Nephron (organoid): ENCODE results near the gene EZR.
A peak's percentile ranks its signal among the peaks of the same experiment; 100 is the strongest.

ENCODE experiments used
- H3K27ac Mint-ChIP-seq, 3 experiments: 2 replicates each; pipeline ENCODE4 v1.8.0; 2020; ENCODE audit warnings: mixed read lengths in 3 of 3, mild to moderate bottlenecking in 2 of 3, moderate library complexity in 1 of 3
- H3K27me3 Mint-ChIP-seq: 2 replicates; pipeline ENCODE4 v1.8.0; 2021; ENCODE audit warnings: low read depth, mild to moderate bottlenecking, moderate library complexity, mixed read lengths
- H3K36me3 Mint-ChIP-seq: 2 replicates; pipeline ENCODE4 v1.8.0; 2020; ENCODE audit warnings: low read depth, mixed read lengths
- H3K4me1 Mint-ChIP-seq: 2 replicates; pipeline ENCODE4 v1.8.0; 2020; ENCODE audit warnings: mixed read lengths
- H3K4me3 Mint-ChIP-seq, 3 experiments: 2 replicates each; pipeline ENCODE4 v1.8.0; 2020; ENCODE audit warnings: mild to moderate bottlenecking in 3 of 3, mixed read lengths in 3 of 3, moderate library complexity in 2 of 3
- H3K9me3 Mint-ChIP-seq: 2 replicates; pipeline ENCODE4 v1.8.0; 2020; ENCODE audit warnings: mixed read lengths
- TF ChIP-seq, protein P1 (sequence below), 3 experiments: fragments of 200-600 bp; sonication (generic); IDR thresholded peaks; one replicate each; pipeline ENCODE4 v1.5.0; 2021; ENCODE audit warnings: antibody characterized with exemption in 3 of 3; ENCODE audit not compliant: unreplicated experiment in 3 of 3

The EZR gene

DNA sequence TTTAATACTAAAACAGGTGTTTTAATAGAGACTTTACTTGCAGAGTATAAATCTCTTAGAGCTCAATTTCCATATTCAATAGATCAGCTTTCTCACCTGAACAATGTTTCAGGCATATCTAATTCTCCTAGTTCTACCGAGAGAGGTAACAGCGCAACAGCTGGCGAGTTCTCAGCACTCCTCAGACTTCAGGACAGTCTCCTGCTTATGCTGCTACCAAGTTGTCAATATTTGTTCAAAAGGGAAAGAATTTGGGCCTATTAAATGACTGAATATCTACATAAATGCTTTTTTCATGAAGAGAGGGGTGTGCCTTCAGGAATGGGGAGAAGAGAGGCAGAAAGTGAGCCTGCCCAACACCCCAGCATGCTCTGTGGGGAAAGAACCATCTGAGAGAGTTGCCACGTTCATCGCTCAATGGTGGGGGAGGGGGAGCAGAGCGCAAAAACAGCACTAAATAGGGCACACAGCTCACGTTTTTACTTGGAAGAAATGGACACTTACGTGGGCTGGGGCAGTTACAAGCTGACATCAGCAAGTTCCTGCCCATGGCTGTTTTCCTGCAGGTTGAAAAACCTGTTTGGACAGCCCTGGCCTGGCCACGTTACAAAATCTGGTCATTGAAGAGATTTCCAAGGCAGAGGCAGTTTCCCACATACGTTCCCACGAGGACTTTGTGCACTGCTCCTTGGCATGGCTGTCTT is 38.0 kb downstream of the EZR start:
- H3K27me3 Mint-ChIP-seq: no peaks in the 10 kb centered on the region
- peak overlapping the region; percentile 50 to 81 (median 51) for H3K27ac Mint-ChIP-seq
- peaks cover 71% of the 10 kb centered on the region for H3K36me3 Mint-ChIP-seq
- H3K4me3 Mint-ChIP-seq: no peak overlapping the region
- TF ChIP-seq, protein P1, sequence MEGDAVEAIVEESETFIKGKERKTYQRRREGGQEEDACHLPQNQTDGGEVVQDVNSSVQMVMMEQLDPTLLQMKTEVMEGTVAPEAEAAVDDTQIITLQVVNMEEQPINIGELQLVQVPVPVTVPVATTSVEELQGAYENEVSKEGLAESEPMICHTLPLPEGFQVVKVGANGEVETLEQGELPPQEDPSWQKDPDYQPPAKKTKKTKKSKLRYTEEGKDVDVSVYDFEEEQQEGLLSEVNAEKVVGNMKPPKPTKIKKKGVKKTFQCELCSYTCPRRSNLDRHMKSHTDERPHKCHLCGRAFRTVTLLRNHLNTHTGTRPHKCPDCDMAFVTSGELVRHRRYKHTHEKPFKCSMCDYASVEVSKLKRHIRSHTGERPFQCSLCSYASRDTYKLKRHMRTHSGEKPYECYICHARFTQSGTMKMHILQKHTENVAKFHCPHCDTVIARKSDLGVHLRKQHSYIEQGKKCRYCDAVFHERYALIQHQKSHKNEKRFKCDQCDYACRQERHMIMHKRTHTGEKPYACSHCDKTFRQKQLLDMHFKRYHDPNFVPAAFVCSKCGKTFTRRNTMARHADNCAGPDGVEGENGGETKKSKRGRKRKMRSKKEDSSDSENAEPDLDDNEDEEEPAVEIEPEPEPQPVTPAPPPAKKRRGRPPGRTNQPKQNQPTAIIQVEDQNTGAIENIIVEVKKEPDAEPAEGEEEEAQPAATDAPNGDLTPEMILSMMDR (IDR thresholded peaks at IDR 0.05; ENCODE audit: unreplicated experiment in 3 of 3): no peak
- peaks cover 7% of the 10 kb centered on the region for H3K4me1 Mint-ChIP-seq
- H3K9me3 Mint-ChIP-seq: no peaks in the 10 kb centered on the region

DNA sequence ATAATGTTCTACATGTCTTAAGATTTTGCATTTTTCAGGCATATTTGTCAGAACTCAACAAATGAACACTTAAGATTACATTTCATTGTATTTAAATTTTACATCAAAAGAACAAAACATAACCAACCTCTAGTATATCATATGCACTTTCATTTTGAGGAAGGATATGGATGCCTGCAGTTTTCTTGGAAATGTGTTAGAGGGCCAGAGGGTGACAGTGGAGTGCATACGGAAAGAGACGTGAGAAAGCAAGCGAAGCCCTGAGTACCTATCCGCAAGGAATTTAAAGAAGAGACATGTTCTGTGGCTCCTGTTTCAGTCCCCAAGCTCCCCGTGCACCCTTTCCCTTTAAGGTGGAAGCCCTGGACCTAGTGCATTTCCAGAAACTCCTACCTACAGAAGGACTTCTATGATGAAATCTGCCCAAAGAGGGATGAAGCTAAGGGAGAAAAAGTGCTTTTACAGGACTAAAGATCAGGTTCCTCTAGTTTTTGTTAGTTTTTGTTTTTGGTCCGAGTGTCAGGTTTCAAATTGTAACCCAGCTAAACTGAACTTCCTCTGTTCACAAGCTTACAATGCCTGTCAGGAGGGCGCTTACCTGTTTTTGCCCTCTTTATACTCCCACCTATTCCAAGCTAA is 38.8 kb downstream of the EZR start:
- H3K4me3 Mint-ChIP-seq: no peak overlapping the region

DNA sequence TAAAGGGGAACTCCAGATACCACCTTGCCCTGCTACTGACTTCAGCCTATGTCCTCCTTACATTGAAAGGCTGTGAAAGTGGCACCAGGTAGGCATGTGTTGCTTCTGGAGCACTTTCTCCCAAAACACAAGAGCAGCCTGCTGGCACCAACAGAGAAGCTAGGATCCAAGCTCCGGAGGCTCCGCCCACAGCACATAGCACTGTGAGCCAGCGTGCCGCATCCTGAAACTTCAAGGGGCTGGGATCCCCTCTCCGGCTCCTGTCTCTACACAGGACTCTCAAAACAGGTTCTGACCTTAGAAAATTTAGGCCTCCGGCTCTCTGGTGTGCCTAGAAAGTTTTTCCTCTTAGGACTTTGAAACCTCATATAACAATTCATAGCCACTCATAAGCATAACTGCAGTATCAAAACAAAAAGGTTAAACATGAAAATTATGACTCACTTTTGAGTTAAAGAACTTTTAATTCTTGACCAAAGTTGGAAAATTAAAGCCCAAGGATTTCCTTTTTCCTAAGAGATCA is 41.1 kb downstream of the EZR start:
- Mint-ChIP-seq H3K4me3 (no peak overlapping the region), H3K9me3 (no peaks in the 10 kb centered on the region), H3K27ac (no peak overlapping the region), H3K4me1 (peaks cover 24% of the 10 kb centered on the region), H3K27me3 (no peaks in the 10 kb centered on the region), H3K36me3 (peaks cover 68% of the 10 kb centered on the region)
- TF ChIP-seq, protein P1 (IDR thresholded peaks at IDR 0.05; ENCODE audit: unreplicated experiment in 3 of 3): no peak

More for the DNA sequence above, 38.8 kb downstream of the EZR start:
- Mint-ChIP-seq H3K9me3 (no peaks in the 10 kb centered on the region), H3K27me3 (no peaks in the 10 kb centered on the region), H3K4me1 (peaks cover 7% of the 10 kb centered on the region), H3K36me3 (peaks cover 77% of the 10 kb centered on the region), H3K27ac (peak overlapping the region; percentile 50 to 81 (median 51))
- TF ChIP-seq, protein P1 (IDR thresholded peaks at IDR 0.05; ENCODE audit: unreplicated experiment in 3 of 3): no peak

DNA sequence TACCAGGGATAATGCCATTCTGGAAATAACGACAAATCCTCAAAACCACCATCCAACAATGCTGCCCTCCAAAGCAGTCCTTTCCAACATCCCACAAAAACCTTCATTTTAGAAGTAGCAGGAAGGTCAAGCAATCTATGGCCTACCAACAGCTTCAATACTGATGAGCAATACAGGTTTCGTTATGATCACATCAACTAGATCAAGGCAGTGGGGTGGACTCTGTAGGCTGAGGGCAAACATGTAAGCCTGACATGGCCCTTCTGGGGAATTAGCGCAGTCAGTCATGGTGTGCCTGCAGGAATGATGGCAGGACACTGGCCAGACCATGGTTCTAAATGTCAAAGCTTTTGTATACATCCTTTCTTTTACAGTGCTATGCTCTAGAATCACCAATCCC is 41.7 kb downstream of the EZR start:
- TF ChIP-seq, protein P1 (IDR thresholded peaks at IDR 0.05; ENCODE audit: unreplicated experiment in 3 of 3): no peak
- H3K9me3 Mint-ChIP-seq: no peaks in the 10 kb centered on the region
- H3K4me1 Mint-ChIP-seq: peaks cover 29% of the 10 kb centered on the region
- no peaks in the 10 kb centered on the region for H3K27me3 Mint-ChIP-seq
- H3K36me3 Mint-ChIP-seq: peaks cover 68% of the 10 kb centered on the region
- H3K4me3 Mint-ChIP-seq: no peak overlapping the region
- H3K27ac Mint-ChIP-seq: no peak overlapping the region

DNA sequence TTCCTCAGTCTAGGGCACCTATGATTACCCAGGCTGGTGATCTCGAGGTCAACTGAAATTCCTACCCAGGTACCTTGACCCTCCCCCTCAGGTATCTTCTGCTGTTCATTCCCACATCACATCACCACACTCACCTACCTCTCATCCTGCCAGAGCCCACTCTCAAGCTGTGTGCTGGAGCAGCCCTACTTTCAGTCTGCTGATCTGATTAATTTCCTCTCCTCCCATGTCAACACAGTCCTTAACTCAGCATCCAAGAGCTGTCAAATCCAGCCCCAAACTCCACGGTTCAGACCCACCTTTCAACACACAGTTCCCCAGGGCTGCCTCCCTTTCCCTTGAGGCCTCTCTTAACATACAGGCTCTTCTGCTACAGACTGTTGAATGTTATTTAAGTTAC is 42.4 kb downstream of the EZR start:
- TF ChIP-seq, protein P1 (IDR thresholded peaks at IDR 0.05; ENCODE audit: unreplicated experiment in 3 of 3): no peak
- Mint-ChIP-seq H3K9me3 (no peaks in the 10 kb centered on the region), H3K4me1 (peaks cover 35% of the 10 kb centered on the region), H3K27me3 (no peaks in the 10 kb centered on the region), H3K36me3 (peaks cover 69% of the 10 kb centered on the region), H3K27ac (no peak overlapping the region), H3K4me3 (no peak overlapping the region)
